Breast epithelium (tissue), 4 donors: Measurements from ENCODE around the gene C1RL. TPM values are rescaled to one million over a fixed set of nuclear protein-coding genes. Genes with fewer than 3 reads are reported as not detected.

ENCODE experiments used
- DNase-seq, 2 donors: peaks; one replicate each; pipeline ENCODE4 v3.0.0-alpha.2; 2019; ENCODE audit warnings: low spot score in 2 of 2
- H3K27ac ChIP-seq, 2 donors: fragments of 200-600 bp; sonication (generic) in 1 of 2; one replicate each; pipeline ENCODE4 v1.5.1; 2016 to 2019; ENCODE audit warnings: mild to moderate bottlenecking in 1 of 2
- H3K27me3 ChIP-seq, 2 donors: fragments of 200-600 bp; sonication (generic) in 1 of 2; one replicate each; pipeline versions ENCODE4 v1.5.1 to v1.6.0; 2017 to 2019; ENCODE audit warnings: control low read depth in 1 of 2, mild to moderate bottlenecking in 1 of 2
- H3K36me3 ChIP-seq: fragments of 200-600 bp; one replicate; pipeline ENCODE4 v1.5.1; 2019
- H3K4me1 ChIP-seq, 2 donors: fragments of 200-600 bp; sonication (generic); one replicate each; pipeline ENCODE4 v1.5.1; 2016 to 2019; ENCODE audit warnings: control low read depth in 1 of 2
- H3K4me3 ChIP-seq, 3 donors: fragments of 200-600 bp; sonication (generic); 1 replicate in 2 of 3; 2 replicates in 1 of 3; pipeline ENCODE4 v1.5.1; 2016 to 2019; ENCODE audit warnings: mild to moderate bottlenecking in 3 of 3, moderate library complexity in 2 of 3
- H3K9me3 ChIP-seq, 2 donors: fragments of 200-600 bp; sonication (generic) in 1 of 2; one replicate each; pipeline ENCODE4 v1.5.1; 2016 to 2019; ENCODE audit warnings: control low read depth in 1 of 2
- POLR2A ChIP-seq: fragments of 450-650 bp; IDR thresholded peaks from one replicate; pipeline ENCODE4 v1.6.1; 2016; ENCODE audit warnings: antibody characterized with exemption, mild to moderate bottlenecking, moderate library complexity
- POLR2AphosphoS5 ChIP-seq, 3 donors: sonication (generic); formaldehyde crosslinking; IDR thresholded peaks; one replicate each; pipeline ENCODE4 v1.6.1; 2017; ENCODE audit warnings: antibody characterized with exemption in 3 of 3
- intact Hi-C: fragments of 100-400 bp; cut with DNase I; formaldehyde crosslinking; loops from one replicate; pipeline ENCODE4 v1.15.1; 2023; ENCODE audit warnings: low total_unique reads
- total RNA-seq, 3 donors: library from RNA; depleted of rRNA; stranded (reverse); fragments of >200 nt; gene quantifications; one replicate each; pipeline ENCODE4 v1.1.0, GENCODE V29; 2016
- TF ChIP-seq, protein P1 (sequence below), 3 donors: fragments of 450-650 bp; IDR thresholded peaks; one replicate each; pipeline ENCODE4 v1.5.1; 2016 to 2017; ENCODE audit warnings: antibody characterized with exemption in 3 of 3, mild to moderate bottlenecking in 3 of 3, moderate library complexity in 3 of 3

C1RL gene
- total RNA-seq, 3 donors from 2014 or later: 80.6 to 138 (median 124) TPM

GRCh38 chr12:7091660-7092228 is 17.3 kb downstream of the C1RL start:
- no peak for DNase-seq
- Histone ChIP-seq H3K27ac (peak overlapping the region; percentile 88 to 98), H3K4me1 (peaks cover 2 to 8% of the 10 kb centered on the region in 2 donors)

GRCh38 chr12:7091171-7091570 is 17.8 kb downstream of the C1RL start:
- Histone ChIP-seq H3K9me3 (no peaks in the 10 kb centered on the region), H3K36me3 (no peaks in the 10 kb centered on the region), H3K4me1 (peaks cover 2 to 8% of the 10 kb centered on the region in 2 donors), H3K27me3 (no peaks in the 10 kb centered on the region), H3K4me3 (peak overlapping the region; percentile 55 to 77 (median 63)), H3K27ac (peak overlapping the region; percentile 88 to 98)
- TF ChIP-seq POLR2AphosphoS5 (IDR thresholded peaks at IDR 0.05): no peak
- TF ChIP-seq, protein P1, sequence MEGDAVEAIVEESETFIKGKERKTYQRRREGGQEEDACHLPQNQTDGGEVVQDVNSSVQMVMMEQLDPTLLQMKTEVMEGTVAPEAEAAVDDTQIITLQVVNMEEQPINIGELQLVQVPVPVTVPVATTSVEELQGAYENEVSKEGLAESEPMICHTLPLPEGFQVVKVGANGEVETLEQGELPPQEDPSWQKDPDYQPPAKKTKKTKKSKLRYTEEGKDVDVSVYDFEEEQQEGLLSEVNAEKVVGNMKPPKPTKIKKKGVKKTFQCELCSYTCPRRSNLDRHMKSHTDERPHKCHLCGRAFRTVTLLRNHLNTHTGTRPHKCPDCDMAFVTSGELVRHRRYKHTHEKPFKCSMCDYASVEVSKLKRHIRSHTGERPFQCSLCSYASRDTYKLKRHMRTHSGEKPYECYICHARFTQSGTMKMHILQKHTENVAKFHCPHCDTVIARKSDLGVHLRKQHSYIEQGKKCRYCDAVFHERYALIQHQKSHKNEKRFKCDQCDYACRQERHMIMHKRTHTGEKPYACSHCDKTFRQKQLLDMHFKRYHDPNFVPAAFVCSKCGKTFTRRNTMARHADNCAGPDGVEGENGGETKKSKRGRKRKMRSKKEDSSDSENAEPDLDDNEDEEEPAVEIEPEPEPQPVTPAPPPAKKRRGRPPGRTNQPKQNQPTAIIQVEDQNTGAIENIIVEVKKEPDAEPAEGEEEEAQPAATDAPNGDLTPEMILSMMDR (IDR thresholded peaks at IDR 0.05): no peak
- TF ChIP-seq POLR2A: no peak
- DNase-seq: no peak
- intact Hi-C loops: no loop called here

More at GRCh38 chr12:7091660-7092228, 17.3 kb downstream of the C1RL start:
- Histone ChIP-seq H3K4me3 (peak overlapping the region; percentile 55 to 77 (median 63)), H3K27me3 (no peaks in the 10 kb centered on the region), H3K9me3 (no peaks in the 10 kb centered on the region), H3K36me3 (no peaks in the 10 kb centered on the region)
- TF ChIP-seq POLR2AphosphoS5 (IDR thresholded peaks at IDR 0.05): peak in 1 of 3 donors; percentile 10
- no peak for TF ChIP-seq POLR2A
- TF ChIP-seq, protein P1 (IDR thresholded peaks at IDR 0.05): no peak
- intact Hi-C loops: no loop called here

- peak overlapping the region; percentile 55 to 77 (median 63) for H3K4me3 ChIP-seq
- intact Hi-C loops: no loop called here
- peak overlapping the region; percentile 88 to 98 for H3K27ac ChIP-seq
- no peaks in the 10 kb centered on the region for H3K36me3 ChIP-seq
- no peaks in the 10 kb centered on the region for H3K27me3 ChIP-seq
- TF ChIP-seq POLR2A (no peak), POLR2AphosphoS5 (IDR thresholded peaks at IDR 0.05) (peak in 1 of 3 donors; percentile 19)
- TF ChIP-seq, protein P1 (IDR thresholded peaks at IDR 0.05): no peak
- peaks cover 2 to 8% of the 10 kb centered on the region in 2 donors for H3K4me1 ChIP-seq
- no peaks in the 10 kb centered on the region for H3K9me3 ChIP-seq
- no peak for DNase-seq
Observed at GRCh38 chr12:7090222-7090998, 18.6 kb downstream of the C1RL start.

- Histone ChIP-seq H3K36me3 (no peaks in the 10 kb centered on the region), H3K4me3 (peak overlapping the region in 2 of 3 donors; percentile 63 to 77), H3K9me3 (no peaks in the 10 kb centered on the region), H3K27ac (peak overlapping the region; percentile 88 to 98), H3K4me1 (peaks cover 2 to 8% of the 10 kb centered on the region in 2 donors), H3K27me3 (no peaks in the 10 kb centered on the region)
- no peak for DNase-seq
- intact Hi-C loops: no loop called here
- TF ChIP-seq POLR2A (no peak), POLR2AphosphoS5 (IDR thresholded peaks at IDR 0.05) (no peak)
- TF ChIP-seq, protein P1 (IDR thresholded peaks at IDR 0.05): no peak
Observed at GRCh38 chr12:7089196-7089871, 19.7 kb downstream of the C1RL start.
